ENCODE results near the gene MUL1.

- TF ChIP-seq CTCF (IDR thresholded peaks at IDR 0.05) (no peak), POLR2A (IDR thresholded peaks at IDR 0.05) (peak in 1 of 2 donors; percentile 12)
These were observed 37.8 kb downstream of the MUL1 start for GRCh38 chr1:20470194-20470593.
